Gastroesophageal sphincter (tissue), 3 donors: Measurements from ENCODE around the gene PIK3CA.

Experiments used
- CTCF ChIP-seq, 4 experiments: fragments of 200-600 bp in 2 of 4; fragments of 450-650 bp in 2 of 4; sonication (generic) in 1 of 4; IDR thresholded peaks; one replicate each; pipeline ENCODE4 v1.5.1; 2017 to 2019; ENCODE audit warnings: antibody characterized with exemption in 4 of 4, mild to moderate bottlenecking in 2 of 4, moderate library complexity in 2 of 4
- POLR2AphosphoS5 ChIP-seq: sonication (generic); formaldehyde crosslinking; IDR thresholded peaks from one replicate; pipeline ENCODE4 v1.6.1; 2017; ENCODE audit warnings: antibody characterized with exemption

- TF ChIP-seq CTCF (IDR thresholded peaks at IDR 0.05) (no peak), POLR2AphosphoS5 (no peak)
These were observed 99.3 kb downstream of the PIK3CA start for GRCh38 chr3:179247289-179248015.
